Fibroblast of mammary gland (primary cell): ENCODE data around the gene OR5AC2.

Experiments
- DNase-seq: peaks from one replicate; pipeline ENCODE4 v3.0.0-alpha.2; 2010; ENCODE audit warnings: low read depth
- H3K4me3 ChIP-seq: 2 replicates; pipeline ENCODE4 v1.5.1; 2011; ENCODE audit warnings: low read depth, mild to moderate bottlenecking, low read length, moderate library complexity; ENCODE audit not compliant: control insufficient read depth
- TF ChIP-seq, protein P1 (sequence below): conservative IDR thresholded peaks from 2 replicates; pipeline ENCODE4 v1.5.1; 2011; ENCODE audit warnings: low read depth, low read length, inconsistent platforms; ENCODE audit not compliant: control insufficient read depth, insufficient read depth

Gene OR5AC2

GRCh38 chr3:98130421-98130820 lies 43.4 kb downstream of the OR5AC2 start, which contains the start of gene OR5H1:
OR5H1 (plus strand) TSS chr3:98130721; CDS start chr3:98132698, 1,977 bp downstream.
- no peak within 1 kb of the TSS for H3K4me3 ChIP-seq
- TF ChIP-seq, protein P1, sequence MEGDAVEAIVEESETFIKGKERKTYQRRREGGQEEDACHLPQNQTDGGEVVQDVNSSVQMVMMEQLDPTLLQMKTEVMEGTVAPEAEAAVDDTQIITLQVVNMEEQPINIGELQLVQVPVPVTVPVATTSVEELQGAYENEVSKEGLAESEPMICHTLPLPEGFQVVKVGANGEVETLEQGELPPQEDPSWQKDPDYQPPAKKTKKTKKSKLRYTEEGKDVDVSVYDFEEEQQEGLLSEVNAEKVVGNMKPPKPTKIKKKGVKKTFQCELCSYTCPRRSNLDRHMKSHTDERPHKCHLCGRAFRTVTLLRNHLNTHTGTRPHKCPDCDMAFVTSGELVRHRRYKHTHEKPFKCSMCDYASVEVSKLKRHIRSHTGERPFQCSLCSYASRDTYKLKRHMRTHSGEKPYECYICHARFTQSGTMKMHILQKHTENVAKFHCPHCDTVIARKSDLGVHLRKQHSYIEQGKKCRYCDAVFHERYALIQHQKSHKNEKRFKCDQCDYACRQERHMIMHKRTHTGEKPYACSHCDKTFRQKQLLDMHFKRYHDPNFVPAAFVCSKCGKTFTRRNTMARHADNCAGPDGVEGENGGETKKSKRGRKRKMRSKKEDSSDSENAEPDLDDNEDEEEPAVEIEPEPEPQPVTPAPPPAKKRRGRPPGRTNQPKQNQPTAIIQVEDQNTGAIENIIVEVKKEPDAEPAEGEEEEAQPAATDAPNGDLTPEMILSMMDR: no peak
- no peak for DNase-seq

DNA sequence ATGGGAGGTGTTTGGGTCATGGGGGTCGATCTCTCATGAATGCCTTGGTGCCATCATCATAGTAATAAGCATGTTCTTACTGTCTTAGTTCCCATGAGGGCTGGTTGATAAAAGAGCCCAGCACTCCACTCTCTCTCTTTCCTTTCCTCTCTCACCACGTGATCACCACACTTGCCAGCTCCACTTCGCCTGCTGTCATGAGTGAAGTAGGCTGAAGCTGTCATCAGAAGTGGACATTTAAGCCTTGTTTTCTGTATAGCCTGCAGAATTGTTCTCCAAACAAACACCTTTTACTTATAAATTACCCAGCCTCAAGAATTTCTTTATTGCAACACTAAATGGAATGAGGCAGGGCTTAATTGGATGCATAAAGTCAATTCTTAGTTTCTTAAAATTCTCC lies 49.7 kb downstream of the OR5AC2 start:
- no peak for DNase-seq
- TF ChIP-seq, protein P1: no peak
- no peak overlapping the region for H3K4me3 ChIP-seq
